Fibroblast of peridontal ligament (primary cell): Measurements from ENCODE around the gene ZNF304.
"Not testable (repeated sequence)": the region's sequence is repeated elsewhere in the genome, so short reads cannot be mapped to it uniquely, and the experiment has no call there.

Source experiments
- DNase-seq: peaks from one replicate; pipeline ENCODE4 v3.0.0-alpha.2; 2010; ENCODE audit errors: extremely low read depth

ZNF304 gene

DNA sequence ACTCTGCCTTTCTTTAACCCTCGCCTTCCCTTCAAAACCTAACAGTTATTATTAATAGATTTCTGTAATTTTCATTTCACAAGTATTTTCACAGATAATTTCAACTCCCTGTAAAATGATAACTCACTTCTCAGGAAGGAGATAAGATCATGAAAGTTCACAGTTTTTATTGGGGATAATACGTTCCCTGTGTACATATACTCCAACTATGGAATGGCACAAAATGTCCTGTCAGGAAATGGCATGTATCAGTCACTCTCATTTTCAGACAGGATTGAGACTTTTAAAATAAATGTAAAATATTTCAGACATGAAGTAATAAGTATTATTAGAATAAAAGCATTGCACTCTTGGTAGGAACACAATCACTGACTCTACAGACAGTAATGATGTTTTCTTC lies 11.3 kb downstream of the ZNF304 start:
- DNase-seq: no peak

DNA sequence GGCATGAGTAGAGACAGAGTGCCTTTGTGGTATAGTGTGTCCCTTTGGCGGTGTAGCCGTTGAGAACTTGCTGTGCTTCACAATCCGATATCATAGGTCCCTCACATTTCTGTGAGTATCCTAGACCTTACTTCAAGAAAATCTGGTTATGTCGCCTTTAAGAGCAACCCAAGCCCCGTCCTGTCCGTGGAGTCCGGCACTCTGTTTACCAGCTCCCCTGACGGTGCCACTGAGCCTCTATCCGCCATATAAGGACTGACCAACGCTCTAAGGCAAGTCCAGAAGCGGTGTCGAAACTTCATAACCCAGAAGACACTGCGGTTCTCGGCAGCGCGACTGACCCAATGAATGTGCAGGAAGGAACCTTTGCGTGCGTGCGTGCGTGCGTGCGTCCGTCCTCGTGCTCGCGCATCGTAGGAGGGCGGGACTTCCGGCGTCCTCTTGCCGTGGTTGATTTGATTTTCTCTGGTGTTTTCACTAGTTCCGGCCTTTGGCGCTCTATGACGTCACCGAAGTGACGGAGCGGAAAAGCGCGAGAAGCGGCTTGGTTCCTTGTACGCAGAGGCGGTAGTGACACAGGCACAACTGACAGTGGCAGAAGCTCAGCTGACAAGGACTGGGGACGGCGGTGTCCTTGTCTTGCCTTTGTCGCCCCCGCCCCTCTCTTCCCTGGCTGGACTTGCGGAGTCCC lies 12.1 kb downstream of the ZNF304 start, which contains the start of the genes TRAPPC2B and ZNF547:
Gene TRAPPC2B, plus strand, starts transcription at position 555 of the 691 bp plus-strand sequence. CDS start 1,283 bp downstream, outside the sequence.
Gene ZNF547, plus strand, starts transcription at position 555 of the 691 bp plus-strand sequence. CDS start 5,005 bp downstream, outside the sequence.
- DNase-seq: peak; percentile 100

DNA sequence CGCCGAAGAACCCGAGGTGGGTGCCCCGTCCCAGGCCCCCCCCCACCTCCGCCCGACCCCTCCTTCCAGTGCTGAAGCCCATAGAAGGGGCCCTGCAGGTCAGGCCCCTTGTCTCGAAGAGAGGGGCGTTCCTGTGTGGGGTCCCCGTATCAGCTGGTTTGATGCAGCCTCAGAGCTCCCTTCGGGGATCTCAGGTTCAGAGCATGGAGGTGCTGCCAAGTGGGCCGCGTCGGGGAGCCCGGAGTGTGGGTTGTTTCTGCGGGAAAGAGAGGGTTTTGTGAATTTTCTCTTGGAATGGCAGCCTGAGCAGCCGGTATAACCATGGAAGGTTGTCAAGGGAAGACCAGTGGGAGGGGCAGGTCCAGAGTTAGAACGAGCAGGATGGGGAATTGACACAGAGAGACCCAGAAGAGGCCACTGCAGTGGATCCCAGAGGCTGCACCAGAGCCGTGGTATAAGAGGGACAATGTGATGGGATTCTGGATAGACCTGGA lies 12.7 kb downstream of the ZNF304 start:
- peak; percentile 30 for DNase-seq

DNA sequence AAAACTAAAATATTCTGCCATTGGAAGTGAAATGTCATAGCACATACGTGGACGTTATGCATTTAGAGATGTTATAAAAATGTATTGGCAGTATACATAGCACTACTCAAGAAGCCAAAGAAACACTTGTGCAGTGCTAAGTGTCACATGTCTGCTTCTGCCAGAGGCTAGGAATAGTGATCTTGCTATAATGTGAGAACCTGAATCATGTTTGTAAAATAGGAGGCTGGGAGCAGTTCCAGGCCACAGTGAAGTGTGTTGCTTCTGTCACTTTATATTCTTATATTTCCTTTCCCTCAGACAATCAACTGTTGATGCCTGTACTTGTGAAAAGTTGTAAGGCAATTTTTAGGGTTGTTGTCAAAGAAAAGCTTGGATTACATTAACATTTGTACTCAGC lies 15.7 kb downstream of the ZNF304 start:
- DNase-seq: no peak

DNA sequence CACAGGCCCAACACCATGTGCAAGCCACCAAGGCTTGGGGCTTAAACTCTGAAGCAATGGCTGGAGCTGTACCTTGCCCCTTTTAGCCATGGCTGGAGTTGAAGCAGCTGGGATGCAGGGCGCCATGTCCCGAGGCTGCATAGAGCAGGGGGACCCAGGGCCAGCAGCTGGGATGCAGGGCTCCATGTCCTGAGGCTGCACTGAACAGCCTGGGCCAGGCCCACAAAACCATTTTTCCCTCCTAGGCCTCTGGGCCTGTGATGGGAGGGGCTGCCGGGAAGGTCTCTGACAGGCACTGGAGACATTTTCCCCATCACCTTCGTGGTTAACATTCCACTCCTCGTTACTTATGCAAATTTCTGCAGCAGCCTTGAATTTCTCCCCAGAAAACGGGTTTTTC lies 23.1 kb downstream of the ZNF304 start:
- DNase-seq: no peak

DNA sequence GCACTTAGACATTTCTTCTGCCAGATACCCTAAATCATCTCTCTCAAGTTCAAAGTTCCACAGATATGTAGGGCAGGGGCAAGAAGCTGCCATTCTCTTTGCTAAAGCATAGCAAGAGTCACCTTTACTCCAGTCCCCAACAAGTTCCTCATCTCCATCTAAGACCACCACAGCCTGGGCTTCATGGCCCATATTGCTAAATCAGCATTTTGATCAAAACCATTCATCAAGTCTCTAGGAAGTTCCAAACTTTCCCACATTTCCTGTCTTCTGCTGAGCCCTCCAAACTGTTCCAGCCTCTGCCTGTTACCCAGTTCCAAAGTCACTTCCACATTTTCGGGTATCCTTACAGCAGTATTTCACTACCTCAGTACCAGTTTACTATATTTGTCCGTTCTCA lies 23.6 kb downstream of the ZNF304 start:
- DNase-seq: not testable (repeated sequence)

DNA sequence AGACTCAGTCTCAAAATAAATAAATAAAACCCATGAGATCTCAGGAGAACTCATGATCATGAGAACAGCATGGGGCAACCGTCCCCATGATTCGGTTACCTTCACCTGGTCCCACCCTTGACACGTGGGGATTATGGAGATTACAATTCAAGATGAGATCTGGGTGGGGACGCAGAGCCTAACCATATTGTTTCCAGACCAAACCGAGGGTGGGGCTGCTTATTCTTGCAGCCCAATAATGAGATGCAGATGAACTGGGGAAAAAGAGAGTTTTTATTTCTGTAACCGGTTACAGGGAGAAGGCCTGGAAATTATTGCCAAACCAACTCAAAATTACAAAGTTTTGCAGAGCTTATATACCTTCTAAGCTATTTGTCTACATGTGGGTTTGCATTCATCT lies 25.1 kb downstream of the ZNF304 start:
- no peak for DNase-seq

DNA sequence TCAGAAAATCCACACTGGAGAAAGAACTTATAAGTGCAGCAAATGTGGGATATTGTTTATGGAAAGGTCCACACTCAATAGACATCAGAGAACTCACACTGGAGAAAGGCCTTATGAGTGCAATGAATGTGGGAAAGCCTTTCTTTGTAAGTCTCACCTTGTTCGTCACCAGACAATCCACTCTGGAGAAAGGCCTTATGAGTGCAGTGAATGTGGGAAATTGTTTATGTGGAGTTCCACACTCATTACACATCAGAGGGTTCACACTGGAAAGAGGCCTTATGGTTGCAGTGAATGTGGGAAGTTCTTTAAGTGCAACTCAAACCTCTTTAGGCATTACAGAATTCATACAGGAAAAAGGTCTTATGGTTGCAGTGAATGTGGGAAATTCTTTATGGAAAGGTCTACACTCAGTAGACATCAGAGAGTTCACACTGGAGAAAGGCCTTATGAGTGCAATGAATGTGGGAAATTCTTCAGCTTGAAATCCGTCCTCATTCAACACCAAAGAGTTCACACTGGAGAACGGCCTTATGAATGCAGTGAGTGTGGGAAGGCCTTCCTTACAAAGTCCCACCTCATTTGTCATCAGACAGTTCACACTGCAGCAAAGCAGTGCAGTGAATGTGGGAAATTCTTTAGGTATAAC lies 26.6 kb downstream of the ZNF304 start:
- DNase-seq: no peak

DNA sequence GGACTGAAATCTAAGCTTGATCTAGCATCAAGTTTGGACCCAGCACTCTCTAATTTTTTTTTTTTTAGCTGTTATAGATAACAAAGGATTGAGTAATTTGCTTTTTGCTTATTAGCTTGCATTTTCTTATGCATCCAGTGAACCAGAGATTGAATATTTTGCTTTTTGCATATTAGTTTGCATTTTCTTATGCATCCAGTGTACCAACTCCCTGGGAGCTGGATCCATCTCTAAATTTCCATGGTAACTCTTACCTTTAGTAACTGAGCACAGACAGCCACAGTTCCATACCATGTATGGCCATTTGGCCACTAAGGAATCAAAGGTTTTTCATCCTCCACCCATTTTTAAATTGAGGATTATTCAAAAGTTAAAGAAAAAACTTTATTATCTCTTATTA lies 29.9 kb downstream of the ZNF304 start:
- no peak for DNase-seq

DNA sequence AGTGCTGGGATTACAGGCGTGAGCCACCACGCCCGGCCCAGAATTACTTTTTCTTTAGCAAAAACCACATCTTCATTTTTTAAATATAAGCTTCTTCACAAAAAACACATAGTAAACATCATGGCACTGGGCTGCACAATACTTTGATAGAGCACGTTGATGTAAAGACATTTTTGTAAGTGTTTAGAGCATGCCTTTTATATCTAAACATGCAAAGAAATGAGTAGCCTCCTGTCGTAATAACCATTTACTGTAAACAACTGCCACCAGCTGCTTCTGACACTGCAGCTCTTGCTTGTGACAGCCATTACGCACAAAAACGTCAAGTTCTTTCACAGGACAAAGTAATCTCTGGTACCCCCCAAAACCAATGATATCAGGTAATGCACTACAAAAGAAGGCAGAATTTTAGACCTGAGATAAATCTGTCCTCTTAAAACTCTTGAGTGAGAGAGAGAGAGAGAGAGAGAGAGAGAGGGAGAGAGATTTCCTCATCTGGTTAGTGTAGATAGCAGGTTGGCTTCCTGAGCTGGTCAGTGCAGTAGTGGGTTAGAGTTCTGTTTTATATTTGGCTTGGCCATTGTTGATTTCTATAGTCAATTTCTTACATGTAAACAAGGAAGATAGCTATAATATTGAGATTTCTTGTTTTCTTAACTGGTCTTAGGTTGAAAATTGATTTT lies 31.9 kb downstream of the ZNF304 start:
- no peak for DNase-seq

DNA sequence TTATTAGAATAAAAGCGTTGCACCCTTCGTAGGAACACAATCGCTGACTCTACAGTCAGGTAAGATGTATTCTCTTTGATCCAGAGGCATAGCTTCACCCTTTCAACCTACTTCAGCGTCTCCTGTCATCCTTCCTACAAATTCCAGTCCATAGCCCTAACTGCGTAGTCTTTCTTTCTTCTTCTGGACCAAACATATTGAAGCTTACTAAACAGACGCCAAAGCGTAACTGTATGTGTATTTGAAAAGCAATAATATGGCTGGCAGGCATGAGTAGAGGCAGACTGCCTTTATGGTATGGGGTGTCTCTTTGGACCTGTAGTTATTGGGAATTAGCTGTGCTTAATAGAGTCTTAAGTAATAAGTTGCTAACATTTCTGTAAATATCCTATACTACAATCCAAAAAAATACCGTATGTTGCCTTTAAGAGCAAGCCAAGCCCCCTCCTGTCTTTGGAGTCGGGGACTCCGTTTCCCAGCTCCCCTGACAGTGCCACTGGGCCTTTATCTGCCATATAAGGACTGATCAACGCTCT lies 38.2 kb downstream of the ZNF304 start:
- no peak for DNase-seq

DNA sequence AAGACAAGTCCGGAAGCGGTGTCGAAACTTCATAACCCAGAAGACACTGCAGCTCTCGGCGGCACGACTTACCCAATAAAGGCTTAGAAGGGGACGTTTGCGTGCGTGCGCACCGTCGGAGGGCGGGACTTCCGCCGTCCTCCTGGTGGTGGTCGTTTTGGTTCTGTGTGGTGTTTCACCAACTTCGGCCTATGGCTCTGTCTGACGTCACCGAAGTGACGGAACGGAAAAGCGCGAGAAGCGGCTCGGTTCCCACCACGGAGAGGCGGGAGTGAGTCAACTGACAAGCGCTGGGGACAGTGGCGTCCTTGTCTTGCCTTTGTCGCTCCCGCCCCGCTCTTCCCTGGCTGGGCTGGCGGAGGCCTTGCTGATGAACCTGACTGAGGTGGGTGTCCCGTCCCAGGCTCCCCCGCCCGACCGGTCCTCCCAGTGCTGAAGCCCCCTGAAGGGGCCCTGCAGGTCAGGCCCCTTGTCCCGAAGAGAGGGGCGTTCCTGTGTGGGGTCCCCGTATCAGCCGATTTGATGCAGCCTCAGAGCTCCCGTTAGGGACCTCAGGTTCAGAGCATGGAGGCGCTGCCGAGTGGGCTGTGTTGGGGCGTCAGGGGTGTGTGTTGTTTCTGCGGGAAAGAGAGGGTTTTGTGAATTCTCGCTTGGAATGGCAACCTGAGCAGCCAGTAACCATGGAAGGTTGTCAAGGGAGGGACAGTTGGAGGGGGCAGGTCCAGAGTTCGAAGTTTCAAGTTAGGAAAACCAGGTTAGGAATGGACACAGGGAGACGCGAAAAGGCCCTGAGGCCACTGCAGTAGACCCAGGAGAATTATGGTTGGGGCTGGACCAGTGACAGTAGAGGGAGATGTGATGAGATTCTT lies 38.9 kb downstream of the ZNF304 start, which contains the start of gene ZNF548:
Gene ZNF548, plus strand, starts transcription at position 125 of the 869 bp plus-strand sequence. Its CDS starts 246 bp downstream, at position 371.
- peak; percentile 99 for DNase-seq

DNA sequence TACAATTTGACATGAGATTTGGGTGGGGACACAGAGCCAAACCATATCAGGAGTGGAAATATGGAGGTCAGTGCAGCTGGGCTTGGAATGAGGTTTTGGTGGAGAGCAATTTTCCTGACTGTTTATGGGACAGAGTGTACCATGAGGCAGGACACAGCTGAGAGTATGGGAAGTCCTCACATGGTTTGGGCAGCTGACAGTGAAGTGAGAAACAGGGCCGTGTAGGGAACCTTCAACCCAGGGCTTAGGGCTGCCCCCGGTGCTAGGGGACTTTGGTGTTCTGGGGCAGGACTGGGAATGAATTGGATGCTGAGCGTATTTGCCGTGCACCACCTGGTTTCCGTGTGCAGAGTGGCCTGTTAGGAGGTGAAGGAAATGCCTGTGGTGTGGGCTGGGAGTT lies 44.6 kb downstream of the ZNF304 start:
- DNase-seq: no peak

DNA sequence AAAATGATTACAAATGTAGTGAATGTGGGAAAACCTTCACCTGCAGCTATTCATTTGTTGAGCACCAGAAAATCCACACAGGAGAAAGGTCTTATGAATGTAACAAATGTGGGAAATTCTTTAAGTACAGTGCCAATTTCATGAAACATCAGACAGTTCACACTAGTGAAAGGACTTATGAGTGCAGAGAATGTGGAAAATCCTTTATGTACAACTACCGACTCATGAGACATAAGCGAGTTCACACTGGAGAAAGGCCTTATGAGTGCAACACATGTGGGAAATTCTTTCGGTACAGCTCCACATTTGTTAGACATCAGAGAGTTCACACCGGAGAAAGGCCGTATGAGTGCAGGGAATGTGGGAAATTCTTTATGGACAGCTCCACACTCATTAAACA lies 47.8 kb downstream of the ZNF304 start:
- no peak for DNase-seq

DNA sequence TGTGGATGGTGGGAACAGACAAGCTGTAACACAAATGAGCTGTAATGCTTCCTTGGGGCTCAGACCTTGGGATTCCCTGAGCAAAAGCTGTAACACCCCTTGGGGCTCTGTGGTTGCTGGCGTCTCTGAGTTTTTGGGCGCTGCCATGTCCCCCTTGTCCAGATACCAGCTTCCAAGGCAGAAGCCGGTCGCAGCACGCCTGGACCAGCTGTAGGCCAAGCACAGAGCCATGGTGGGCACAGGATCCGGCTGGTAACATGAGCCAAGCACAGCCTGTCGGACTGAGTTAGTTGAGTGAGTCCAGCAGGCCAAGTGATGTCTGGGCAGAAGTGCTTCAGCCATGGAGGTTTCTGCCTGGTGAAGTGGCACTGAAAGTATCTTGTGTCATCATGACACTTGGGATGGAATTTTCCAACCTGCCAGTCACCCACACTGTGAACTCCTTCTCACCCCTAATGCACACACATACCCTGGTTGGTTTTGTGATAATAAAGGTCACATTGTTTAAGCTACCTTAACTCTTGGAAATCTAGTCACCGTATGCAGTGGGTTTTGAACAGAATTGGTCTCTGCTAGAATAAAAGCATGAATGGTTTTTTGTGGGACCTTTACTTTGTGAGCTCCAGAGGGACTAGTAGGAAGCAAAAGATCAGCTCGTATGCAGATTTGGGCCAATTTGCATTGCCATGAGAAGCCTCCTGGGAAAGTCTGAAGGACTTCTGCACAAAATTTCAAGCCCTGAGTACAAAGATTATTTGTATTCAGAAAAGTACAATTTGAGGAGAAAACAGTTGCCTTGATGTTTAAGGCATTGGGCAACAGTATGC lies 52.9 kb downstream of the ZNF304 start:
- no peak for DNase-seq

DNA sequence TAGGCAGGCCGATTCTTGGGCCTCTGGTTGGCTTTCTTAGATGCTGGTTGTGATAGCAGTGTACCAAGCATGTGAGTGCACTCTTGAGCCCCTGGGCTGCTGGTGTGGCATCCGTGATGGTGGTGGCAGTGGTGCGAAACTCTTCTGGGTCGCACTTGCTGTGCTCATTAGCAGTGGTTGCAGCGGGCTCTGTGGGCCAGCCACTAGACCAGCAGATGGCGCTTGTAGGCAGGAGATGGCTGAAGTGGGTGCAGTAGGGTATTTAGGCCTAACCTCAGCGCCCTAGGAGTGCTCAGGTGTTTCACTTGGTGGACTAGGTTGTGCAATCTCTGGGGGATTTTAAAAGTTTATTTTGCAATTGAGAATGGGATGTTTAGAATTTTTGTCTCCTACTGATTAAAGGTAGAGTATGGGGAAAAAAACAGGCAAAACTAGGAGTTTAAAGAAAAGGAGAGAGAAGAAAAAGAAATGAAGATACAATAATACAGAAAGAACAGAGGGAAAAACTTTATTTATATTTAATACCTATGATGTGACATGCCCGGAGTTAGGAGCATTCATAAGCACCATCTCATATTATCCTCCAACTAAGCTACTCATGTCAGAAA lies 55.5 kb downstream of the ZNF304 start:
- peak; percentile 39 for DNase-seq
